ENCODE results near the gene DDX60.

The DDX60 gene

GRCh38 chr4:168203233-168203911, 115.2 kb downstream of the DDX60 start:
- no peak for DNase-seq

GRCh38 chr4:168200685-168201084, 117.9 kb downstream of the DDX60 start:
- DNase-seq: no peak

DNA sequence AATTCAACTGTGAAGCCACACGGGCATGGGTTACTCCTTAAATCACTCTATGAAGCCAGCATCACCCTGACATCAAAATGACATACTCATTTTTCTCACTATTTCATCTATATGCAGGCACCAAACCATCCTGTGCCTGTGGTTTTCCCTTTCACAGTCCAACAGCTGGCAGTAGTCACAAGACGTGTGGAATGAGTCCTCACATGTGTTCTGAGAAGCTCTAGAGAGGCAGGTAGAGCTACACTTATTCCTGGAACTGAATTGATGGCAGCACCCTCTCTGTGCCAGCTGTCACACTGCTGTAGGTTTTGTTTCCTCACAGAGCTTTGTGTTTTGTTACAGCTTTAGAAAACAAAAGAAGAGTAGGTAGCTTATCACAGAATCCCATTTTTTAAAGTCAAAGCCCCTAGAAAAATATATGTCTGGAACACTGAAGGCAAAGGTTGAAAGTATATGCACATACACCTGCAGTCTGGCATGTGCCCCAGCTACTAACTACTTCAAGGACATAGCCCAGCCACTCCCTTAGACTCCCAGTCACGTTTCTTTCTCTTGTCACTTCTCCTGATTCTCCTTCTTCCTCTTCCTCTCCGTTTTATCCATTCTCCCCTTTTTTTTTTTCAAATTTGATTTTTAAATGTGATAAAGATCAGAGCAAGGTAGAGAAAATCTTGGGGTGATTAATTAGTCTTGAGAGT, 119.1 kb downstream of the DDX60 start:
- no peak for DNase-seq

- DNase-seq: no peak
Measured at GRCh38 chr4:168197926-168198325, 120.6 kb downstream of the DDX60 start.

DNA sequence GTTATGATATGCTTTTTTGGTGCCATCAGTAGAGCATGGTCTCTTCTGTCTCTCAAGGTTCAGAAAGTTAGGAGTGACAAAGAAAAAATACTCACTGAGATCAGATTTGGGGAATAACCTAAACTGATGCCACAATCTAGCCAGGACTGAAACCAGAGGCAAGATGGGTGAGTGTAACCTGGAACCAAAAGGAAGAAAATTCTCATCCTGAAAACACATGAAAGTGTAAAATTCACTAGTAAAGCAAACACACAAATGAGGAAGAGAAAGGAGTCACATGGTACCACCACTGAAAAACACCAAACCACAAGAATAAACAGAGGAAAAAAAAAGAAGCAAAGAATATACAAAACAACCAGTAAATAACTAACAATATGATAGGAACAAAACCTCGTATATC, 129.8 kb downstream of the DDX60 start:
- DNase-seq: no peak

DNA sequence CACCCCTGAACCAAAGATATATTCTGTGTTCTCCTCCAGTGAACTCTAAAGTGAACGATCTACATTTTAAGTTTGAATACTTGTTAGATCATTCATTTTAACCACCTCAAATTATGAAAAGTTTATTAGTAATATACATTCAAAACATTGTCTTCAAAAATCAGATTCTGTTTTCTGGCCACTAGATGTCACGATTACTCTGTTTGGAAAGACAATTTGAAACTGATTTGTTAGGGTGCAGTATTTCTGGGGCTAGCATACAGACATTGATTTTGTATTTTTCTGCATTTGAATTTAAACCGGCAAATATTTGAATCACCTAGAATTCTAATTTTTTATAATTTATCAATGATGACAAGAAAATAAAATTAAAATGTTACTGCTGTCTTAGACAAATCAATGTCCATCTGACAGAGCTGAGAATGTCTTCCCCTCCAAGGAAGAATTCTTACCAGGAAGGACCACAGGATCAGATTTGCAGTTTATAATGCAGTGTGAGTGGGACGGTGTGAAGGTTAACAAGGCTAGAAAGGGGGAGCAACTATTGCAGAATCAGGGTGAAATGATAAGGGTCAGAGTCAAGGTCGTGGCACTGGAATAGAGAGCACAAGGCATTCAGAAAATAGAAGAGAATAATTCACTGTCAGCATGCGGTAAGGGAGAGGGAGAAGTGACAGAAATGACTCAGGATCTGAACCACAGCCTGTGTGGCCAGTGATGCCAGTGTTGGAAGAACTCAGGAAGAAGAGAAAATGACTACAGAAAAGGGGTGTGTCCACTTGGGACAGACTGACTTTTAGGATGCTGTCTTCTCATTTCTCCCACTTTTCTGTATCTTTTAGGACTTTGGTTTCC, 134.6 kb downstream of the DDX60 start:
- DNase-seq: peak; percentile 31 to 43

- DNase-seq: no peak
Measured at GRCh38 chr4:168177546-168178149, 140.9 kb downstream of the DDX60 start.

DNA sequence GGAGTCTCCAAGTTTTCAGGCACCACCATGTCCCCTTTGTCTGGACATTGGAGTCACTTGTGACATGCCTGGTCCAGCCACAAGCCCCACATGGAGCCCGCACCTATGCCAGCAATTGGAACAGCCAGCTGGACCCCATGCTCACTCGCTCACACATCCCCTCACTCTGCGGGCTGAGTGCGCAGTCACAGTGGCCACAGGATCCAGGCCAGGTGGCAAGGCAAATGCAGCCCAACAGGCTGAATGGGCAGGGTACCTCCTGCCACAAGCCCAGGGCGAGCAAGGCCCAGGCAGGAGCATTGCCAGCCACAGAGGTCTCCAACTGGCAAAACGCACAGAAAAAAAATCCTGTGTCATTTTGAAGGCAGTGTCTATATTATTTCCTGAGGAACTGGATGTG, 144.2 kb downstream of the DDX60 start:
- DNase-seq: no peak

DNA sequence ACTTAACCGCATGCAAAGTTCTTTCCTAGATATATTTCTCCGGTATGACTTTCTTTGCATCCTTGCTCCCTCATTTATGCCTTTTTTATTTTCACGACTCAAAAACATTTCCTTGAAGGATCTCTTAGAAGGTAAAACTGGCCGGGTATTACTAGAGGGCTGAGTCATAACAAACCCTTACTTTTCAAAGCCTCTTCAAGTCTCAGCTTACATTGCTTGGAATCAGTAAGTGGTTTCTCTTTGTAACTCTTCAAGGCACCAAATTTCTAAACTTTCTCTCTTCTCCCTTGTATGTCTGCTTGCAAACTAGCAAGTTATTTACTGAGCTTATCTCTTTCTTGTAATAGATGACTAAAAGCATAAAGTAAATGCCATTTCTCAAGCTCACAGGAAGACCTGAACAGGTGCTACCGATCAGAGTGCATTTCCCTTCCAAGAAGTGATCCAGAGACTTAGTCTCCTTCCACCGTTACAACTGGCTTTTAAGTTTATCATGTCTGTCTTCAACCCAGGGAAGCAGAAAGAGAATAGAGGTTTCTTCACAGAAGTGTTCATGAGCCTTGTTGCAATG, 150.8 kb downstream of the DDX60 start:
- no peak for DNase-seq
